Natural killer cell treated with Interleukin-12 subunit alpha and Interleukin-12 subunit beta and Interleukin-15 and Interleukin-18, amount 100 ng/mL, for 72 hours (primary cell): ENCODE data around the gene ZNF197. TPM values are rescaled to one million over a fixed set of nuclear protein-coding genes. Genes with fewer than 3 reads are reported as not detected.
A peak's percentile ranks its signal among the peaks of the same experiment; 100 is the strongest.
"Not testable (repeated sequence)": the region's sequence is repeated elsewhere in the genome, so short reads cannot be mapped to it uniquely, and the experiment has no call there.

Source experiments
- ATAC-seq, 2 donors: fragments of 150-1000 bp; cut with Tn5 transposase in 1 of 2; sonication (Bioruptor Pico), chemical (Tn5 transposase) in 1 of 2; 2 replicates each; pipeline ENCODE4 v1.10.0; 2021
- DNase-seq: peaks from one replicate; pipeline ENCODE4 v3.0.0; 2022; ENCODE audit warnings: low spot score
- H3K27ac Mint-ChIP-seq, 2 donors: 1 replicate in 1 of 2; 2 replicates in 1 of 2; pipeline ENCODE4 v1.8.0; 2022; ENCODE audit warnings: mixed read lengths in 2 of 2, mild to moderate bottlenecking in 1 of 2, moderate library complexity in 1 of 2
- H3K27me3 Mint-ChIP-seq, 2 donors: 1 replicate in 1 of 2; 2 replicates in 1 of 2; pipeline ENCODE4 v1.8.0; 2022; ENCODE audit warnings: mixed read lengths in 2 of 2
- H3K36me3 Mint-ChIP-seq: one replicate; pipeline ENCODE4 v1.8.0; 2022; ENCODE audit warnings: mixed read lengths
- H3K4me1 Mint-ChIP-seq, 2 donors: 1 replicate in 1 of 2; 2 replicates in 1 of 2; pipeline ENCODE4 v1.8.0; 2022; ENCODE audit warnings: low read depth in 2 of 2, mixed read lengths in 2 of 2, mild to moderate bottlenecking in 1 of 2
- H3K4me3 Mint-ChIP-seq: one replicate; pipeline ENCODE4 v1.8.0; 2022; ENCODE audit warnings: mixed read lengths
- H3K9me3 Mint-ChIP-seq: 2 replicates; pipeline ENCODE4 v1.8.0; 2022; ENCODE audit warnings: mixed read lengths
- total RNA-seq, 2 donors: library from RNA; stranded (reverse); gene quantifications; one replicate each; pipeline ENCODE4 v1.2.3, GENCODE V29; 2022

Gene ZNF197
- total RNA-seq, 2 donors from 2014 or later: 13.2 to 16.7 TPM

- Mint-ChIP-seq H3K4me3 (no peak overlapping the region), H3K27me3 (no peaks in the 10 kb centered on the region), H3K27ac (no peak overlapping the region), H3K4me1 (peaks cover under 1 to 15% of the 10 kb centered on the region in 2 donors), H3K9me3 (peaks cover 20% of the 10 kb centered on the region), H3K36me3 (peaks cover 60% of the 10 kb centered on the region)
- DNase-seq (no peak), ATAC-seq (no peak)
Observed at GRCh38 chr3:44642337-44642736, 17.5 kb downstream of the ZNF197 start.

- DNase-seq: no peak
- H3K27me3 Mint-ChIP-seq: no peaks in the 10 kb centered on the region
- no peak overlapping the region for H3K27ac Mint-ChIP-seq
- ATAC-seq: no peak
- peaks cover 7 to 21% of the 10 kb centered on the region in 2 donors for H3K4me1 Mint-ChIP-seq
- H3K4me3 Mint-ChIP-seq: no peak overlapping the region
- peaks cover 20% of the 10 kb centered on the region for H3K9me3 Mint-ChIP-seq
- H3K36me3 Mint-ChIP-seq: peaks cover 53% of the 10 kb centered on the region
Observed at GRCh38 chr3:44643024-44643423, 18.2 kb downstream of the ZNF197 start.

GRCh38 chr3:44647771-44648170 is 22.9 kb downstream of the ZNF197 start:
- H3K27ac Mint-ChIP-seq: peak overlapping the region; percentile 53 to 86
- DNase-seq: no peak
- H3K36me3 Mint-ChIP-seq: peaks cover 17% of the 10 kb centered on the region
- H3K9me3 Mint-ChIP-seq: peaks cover 9% of the 10 kb centered on the region
- H3K4me1 Mint-ChIP-seq: peaks cover 15% of the 10 kb centered on the region in 2 donors
- H3K27me3 Mint-ChIP-seq: no peaks in the 10 kb centered on the region
- ATAC-seq: peak; percentile 47 to 52
- H3K4me3 Mint-ChIP-seq: peak overlapping the region; percentile 80

- DNase-seq (peak; percentile 87), ATAC-seq (peak; percentile 91 to 94)
- no peaks in the 10 kb centered on the region for H3K9me3 Mint-ChIP-seq
- peaks cover 13% of the 10 kb centered on the region for H3K36me3 Mint-ChIP-seq
- no peaks in the 10 kb centered on the region for H3K27me3 Mint-ChIP-seq
- peak within 1 kb of the TSS; percentile 80 for H3K4me3 Mint-ChIP-seq
- H3K4me1 Mint-ChIP-seq: peaks cover 15 to 18% of the 10 kb centered on the region in 2 donors
- peak within 1 kb of the TSS; percentile 53 to 86 for H3K27ac Mint-ChIP-seq
Observed at GRCh38 chr3:44648564-44649229, 23.9 kb downstream of the ZNF197 start, which contains the start of gene ZNF35. TSS of gene ZNF35 (plus strand) at chr3:44648732. CDS start at chr3:44651068, 2,336 bp downstream.

- H3K27me3 Mint-ChIP-seq: no peaks in the 10 kb centered on the region
- H3K9me3 Mint-ChIP-seq: no peaks in the 10 kb centered on the region
- peaks cover 19% of the 10 kb centered on the region for H3K36me3 Mint-ChIP-seq
- peaks cover 21 to 24% of the 10 kb centered on the region in 2 donors for H3K4me1 Mint-ChIP-seq
- no peak for DNase-seq
- H3K27ac Mint-ChIP-seq: no peak overlapping the region
- no peak for ATAC-seq
- H3K4me3 Mint-ChIP-seq: peak overlapping the region; percentile 80
Observed at GRCh38 chr3:44649709-44650108, 24.9 kb downstream of the ZNF197 start.

- Mint-ChIP-seq H3K4me1 (peaks cover 14 to 20% of the 10 kb centered on the region in 2 donors), H3K4me3 (no peak overlapping the region), H3K27ac (no peak overlapping the region), H3K27me3 (no peaks in the 10 kb centered on the region), H3K9me3 (peaks cover 11% of the 10 kb centered on the region), H3K36me3 (peaks cover 44% of the 10 kb centered on the region)
- ATAC-seq (no peak), DNase-seq (no peak)
Observed at GRCh38 chr3:44654039-44654438, 29.2 kb downstream of the ZNF197 start.

- Mint-ChIP-seq H3K4me3 (no peak overlapping the region), H3K4me1 (peaks cover 8 to 9% of the 10 kb centered on the region in 2 donors), H3K36me3 (peaks cover 53% of the 10 kb centered on the region), H3K9me3 (peaks cover 11% of the 10 kb centered on the region), H3K27me3 (no peaks in the 10 kb centered on the region), H3K27ac (no peak overlapping the region)
- DNase-seq (no peak), ATAC-seq (no peak)
Observed at GRCh38 chr3:44659015-44659414, 34.2 kb downstream of the ZNF197 start.

GRCh38 chr3:44659434-44659833 is 34.6 kb downstream of the ZNF197 start:
- H3K4me1 Mint-ChIP-seq: peaks cover 5% of the 10 kb centered on the region in 2 donors
- H3K27ac Mint-ChIP-seq: no peak overlapping the region
- ATAC-seq (no peak), DNase-seq (no peak)
- peaks cover 50% of the 10 kb centered on the region for H3K36me3 Mint-ChIP-seq
- peaks cover 11% of the 10 kb centered on the region for H3K9me3 Mint-ChIP-seq
- no peak overlapping the region for H3K4me3 Mint-ChIP-seq
- H3K27me3 Mint-ChIP-seq: no peaks in the 10 kb centered on the region

GRCh38 chr3:44661189-44661588 is 36.4 kb downstream of the ZNF197 start:
- ATAC-seq (no peak), DNase-seq (no peak)
- H3K27me3 Mint-ChIP-seq: no peaks in the 10 kb centered on the region
- peaks cover 12% of the 10 kb centered on the region for H3K9me3 Mint-ChIP-seq
- no peak overlapping the region for H3K4me3 Mint-ChIP-seq
- H3K27ac Mint-ChIP-seq: no peak overlapping the region
- H3K4me1 Mint-ChIP-seq: no peaks in the 10 kb centered on the region
- peaks cover 48% of the 10 kb centered on the region for H3K36me3 Mint-ChIP-seq

- Mint-ChIP-seq H3K4me1 (no peaks in the 10 kb centered on the region), H3K36me3 (peaks cover 13% of the 10 kb centered on the region), H3K4me3 (no peak overlapping the region), H3K27ac (no peak overlapping the region), H3K9me3 (peaks cover 3% of the 10 kb centered on the region), H3K27me3 (no peaks in the 10 kb centered on the region)
- ATAC-seq (no peak), DNase-seq (no peak)
Observed at GRCh38 chr3:44665173-44665572, 40.3 kb downstream of the ZNF197 start.

GRCh38 chr3:44666346-44666745 is 41.5 kb downstream of the ZNF197 start:
- no peak overlapping the region for H3K4me3 Mint-ChIP-seq
- no peaks in the 10 kb centered on the region for H3K27me3 Mint-ChIP-seq
- ATAC-seq (no peak), DNase-seq (no peak)
- H3K4me1 Mint-ChIP-seq: no peaks in the 10 kb centered on the region
- H3K27ac Mint-ChIP-seq: no peak overlapping the region
- H3K36me3 Mint-ChIP-seq: peaks cover 6% of the 10 kb centered on the region
- H3K9me3 Mint-ChIP-seq: peaks cover 3% of the 10 kb centered on the region

GRCh38 chr3:44669760-44670159 is 44.9 kb downstream of the ZNF197 start:
- Mint-ChIP-seq H3K9me3 (peaks cover 8% of the 10 kb centered on the region), H3K27ac (no peak overlapping the region)

GRCh38 chr3:44673466-44673865 is 48.6 kb downstream of the ZNF197 start:
- H3K4me1 Mint-ChIP-seq, DNase-seq, H3K27me3 Mint-ChIP-seq, ATAC-seq, H3K4me3 Mint-ChIP-seq, H3K9me3 Mint-ChIP-seq, H3K27ac Mint-ChIP-seq: not testable (repeated sequence)
- peaks cover 12% of the 10 kb centered on the region for H3K36me3 Mint-ChIP-seq

More at GRCh38 chr3:44669760-44670159, 44.9 kb downstream of the ZNF197 start:
- ATAC-seq (no peak), DNase-seq (no peak)
- Mint-ChIP-seq H3K4me1 (no peaks in the 10 kb centered on the region), H3K4me3 (no peak overlapping the region), H3K27me3 (no peaks in the 10 kb centered on the region), H3K36me3 (peaks cover 18% of the 10 kb centered on the region)

- H3K27me3 Mint-ChIP-seq: no peaks in the 10 kb centered on the region
- H3K9me3 Mint-ChIP-seq: peaks cover 5% of the 10 kb centered on the region
- DNase-seq: no peak
- H3K36me3 Mint-ChIP-seq: peaks cover 12% of the 10 kb centered on the region
- H3K4me1 Mint-ChIP-seq: no peaks in the 10 kb centered on the region
- no peak overlapping the region for H3K4me3 Mint-ChIP-seq
- H3K27ac Mint-ChIP-seq: no peak overlapping the region
- ATAC-seq: no peak
Observed at GRCh38 chr3:44674211-44674610, 49.4 kb downstream of the ZNF197 start.
